Measurements from ENCODE around the gene NAV2.

DNA sequence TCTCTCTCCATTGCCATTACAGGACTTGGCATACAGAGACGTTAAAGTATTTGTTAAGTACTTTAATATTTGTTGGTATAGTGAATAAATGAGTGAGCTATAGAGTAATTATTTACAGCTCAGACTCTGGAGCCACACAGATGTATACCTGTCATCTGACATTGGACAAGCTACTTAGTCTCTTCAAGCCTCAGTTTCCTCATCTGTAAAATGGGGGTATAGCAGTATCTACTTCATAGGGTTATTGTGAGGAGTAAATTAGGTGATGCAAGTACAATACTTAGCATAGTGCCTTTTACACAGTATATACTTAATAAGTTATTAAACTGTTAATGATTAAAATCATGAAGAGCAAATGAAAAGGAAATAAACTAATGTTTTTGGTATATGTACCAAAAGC lies 203.2 kb downstream of the NAV2 start:
- TF ChIP-seq POLR2A (IDR thresholded peaks at IDR 0.05; ENCODE audit: low read length) = no peak
- no peak for TF ChIP-seq GATA1 (IDR thresholded peaks at IDR 0.05; ENCODE audit: low read depth, low read length)

Measured in erythroblast (primary cell).